HG03159 (cell line): ENCODE measurements around the gene KRTAP5-4.
"Not testable (repeated sequence)": the region's sequence is repeated elsewhere in the genome, so short reads cannot be mapped to it uniquely, and the experiment has no call there.

Source experiments
- ATAC-seq: cut with Tn5 transposase; IDR thresholded peaks from one replicate; pipeline ENCODE4 v1.9.1; 2021; ENCODE audit warnings: mild to moderate bottlenecking, moderate library complexity; ENCODE audit not compliant: unreplicated experiment

KRTAP5-4 gene

GRCh38 chr11:1653541-1654387 lies 31.8 kb upstream of the KRTAP5-4 start:
- ATAC-seq = no peak

GRCh38 chr11:1652771-1653540 lies 31.0 kb upstream of the KRTAP5-4 start:
- no peak for ATAC-seq

GRCh38 chr11:1652442-1652770 lies 30.5 kb upstream of the KRTAP5-4 start:
- no peak for ATAC-seq

GRCh38 chr11:1652026-1652425 lies 30.1 kb upstream of the KRTAP5-4 start:
- ATAC-seq = no peak

GRCh38 chr11:1651411-1651980 lies 29.6 kb upstream of the KRTAP5-4 start:
- no peak for ATAC-seq

- ATAC-seq = no peak
Measured at GRCh38 chr11:1650918-1651262, 29.0 kb upstream of the KRTAP5-4 start.

GRCh38 chr11:1650034-1650917 lies 28.3 kb upstream of the KRTAP5-4 start:
- ATAC-seq = no peak

- ATAC-seq = no peak
Measured at GRCh38 chr11:1648653-1649420, 26.9 kb upstream of the KRTAP5-4 start.

- no peak for ATAC-seq
Measured at GRCh38 chr11:1647901-1648652, 26.1 kb upstream of the KRTAP5-4 start.

- not testable (repeated sequence) for ATAC-seq
Measured at GRCh38 chr11:1646540-1646939, 24.6 kb upstream of the KRTAP5-4 start.

- ATAC-seq = no peak
Measured at GRCh38 chr11:1645357-1645821, 23.5 kb upstream of the KRTAP5-4 start.

GRCh38 chr11:1644601-1645356 lies 22.8 kb upstream of the KRTAP5-4 start:
- no peak for ATAC-seq

- ATAC-seq = no peak
Measured at GRCh38 chr11:1643146-1643690, 21.3 kb upstream of the KRTAP5-4 start.

- ATAC-seq = no peak
Measured at GRCh38 chr11:1642288-1643145, 20.6 kb upstream of the KRTAP5-4 start.

GRCh38 chr11:1641096-1641495 lies 19.2 kb upstream of the KRTAP5-4 start:
- no peak for ATAC-seq

GRCh38 chr11:1640076-1640946 lies 18.4 kb upstream of the KRTAP5-4 start:
- ATAC-seq = no peak

GRCh38 chr11:1639666-1640065 lies 17.7 kb upstream of the KRTAP5-4 start:
- ATAC-seq = no peak
